ENCODE results near the gene LINGO3. TPM values are rescaled to one million over a fixed set of nuclear protein-coding genes. Genes with fewer than 3 reads are reported as not detected.

LINGO3 gene
- total RNA-seq, 1 donor: not detected

DNA sequence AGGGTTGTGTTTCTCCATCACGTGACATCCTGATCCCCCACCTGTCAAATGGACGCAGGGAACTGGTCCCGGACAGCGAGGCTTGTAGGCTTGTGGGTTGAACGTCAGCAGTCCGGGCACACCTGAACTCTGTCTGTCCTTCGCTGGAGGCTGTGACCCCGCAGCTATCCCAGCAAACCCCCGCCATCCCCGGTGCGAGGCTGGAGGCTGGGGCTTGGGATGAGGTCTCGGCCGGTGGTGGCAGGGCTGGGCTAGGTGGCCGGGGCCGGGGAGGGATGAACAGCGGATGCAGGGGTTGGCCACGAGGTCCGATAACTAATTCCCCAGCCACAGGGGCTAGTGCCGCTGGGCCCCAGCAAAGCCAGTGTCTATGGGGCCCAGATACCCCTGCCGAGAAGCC is 11.6 kb upstream of the LINGO3 start:
- TF ChIP-seq, protein P1, sequence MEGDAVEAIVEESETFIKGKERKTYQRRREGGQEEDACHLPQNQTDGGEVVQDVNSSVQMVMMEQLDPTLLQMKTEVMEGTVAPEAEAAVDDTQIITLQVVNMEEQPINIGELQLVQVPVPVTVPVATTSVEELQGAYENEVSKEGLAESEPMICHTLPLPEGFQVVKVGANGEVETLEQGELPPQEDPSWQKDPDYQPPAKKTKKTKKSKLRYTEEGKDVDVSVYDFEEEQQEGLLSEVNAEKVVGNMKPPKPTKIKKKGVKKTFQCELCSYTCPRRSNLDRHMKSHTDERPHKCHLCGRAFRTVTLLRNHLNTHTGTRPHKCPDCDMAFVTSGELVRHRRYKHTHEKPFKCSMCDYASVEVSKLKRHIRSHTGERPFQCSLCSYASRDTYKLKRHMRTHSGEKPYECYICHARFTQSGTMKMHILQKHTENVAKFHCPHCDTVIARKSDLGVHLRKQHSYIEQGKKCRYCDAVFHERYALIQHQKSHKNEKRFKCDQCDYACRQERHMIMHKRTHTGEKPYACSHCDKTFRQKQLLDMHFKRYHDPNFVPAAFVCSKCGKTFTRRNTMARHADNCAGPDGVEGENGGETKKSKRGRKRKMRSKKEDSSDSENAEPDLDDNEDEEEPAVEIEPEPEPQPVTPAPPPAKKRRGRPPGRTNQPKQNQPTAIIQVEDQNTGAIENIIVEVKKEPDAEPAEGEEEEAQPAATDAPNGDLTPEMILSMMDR (IDR thresholded peaks at IDR 0.05; ENCODE audit: insufficient read depth, low read depth, low read length): no peak
- no peak overlapping the region for H3K4me3 ChIP-seq (ENCODE audit: low read depth, low read length)
- DNase-seq (ENCODE audit: low read depth): no peak

DNA sequence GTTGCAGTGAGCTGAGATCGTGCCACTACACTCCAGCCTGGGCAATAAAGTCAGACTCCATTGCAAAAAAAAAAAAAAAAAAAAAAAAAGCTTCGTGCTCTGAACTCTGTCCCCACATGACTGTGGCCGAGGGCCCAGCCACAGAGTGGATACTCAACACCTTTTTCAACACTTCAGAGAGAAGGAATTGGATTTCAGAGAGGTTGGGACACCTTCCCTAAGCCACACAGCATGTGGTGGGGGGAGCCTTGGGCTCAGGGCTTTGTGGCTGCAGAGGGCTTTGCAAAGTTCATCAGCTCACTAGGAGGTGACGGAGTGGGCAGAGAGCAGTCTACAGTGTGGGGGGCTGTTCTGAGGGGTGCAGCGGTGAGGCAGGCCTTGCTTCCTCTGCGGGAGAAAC is 11.0 kb upstream of the LINGO3 start:
- TF ChIP-seq, protein P1 (IDR thresholded peaks at IDR 0.05; ENCODE audit: insufficient read depth, low read depth, low read length): no peak
- DNase-seq (ENCODE audit: low read depth): no peak

DNA sequence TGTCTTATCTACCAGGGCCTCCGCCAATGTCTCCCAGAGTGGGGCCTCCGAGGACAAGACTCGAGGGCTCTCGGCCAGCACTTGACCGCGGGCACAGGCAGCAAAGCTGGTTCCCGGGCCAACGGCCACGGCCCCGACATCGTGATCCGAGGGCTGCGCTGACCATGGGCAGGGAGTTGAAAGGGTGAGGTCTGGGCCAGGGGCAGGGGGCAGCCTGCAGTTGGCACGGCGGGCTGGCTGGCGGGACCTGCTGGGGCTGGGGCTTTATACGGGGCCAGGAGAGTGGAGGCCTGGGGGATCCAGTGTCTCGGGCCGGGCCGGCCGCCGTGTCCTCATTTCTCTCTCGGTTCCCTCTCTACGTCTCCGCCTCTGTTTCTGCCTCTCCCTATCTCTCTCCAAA is 9.8 kb upstream of the LINGO3 start:
- no peak for DNase-seq (ENCODE audit: low read depth)
- TF ChIP-seq, protein P1 (IDR thresholded peaks at IDR 0.05; ENCODE audit: insufficient read depth, low read depth, low read length): no peak
- H3K4me3 ChIP-seq (ENCODE audit: low read depth, low read length): no peak overlapping the region

More for the DNA sequence above, 11.0 kb upstream of the LINGO3 start:
- no peak overlapping the region for H3K4me3 ChIP-seq (ENCODE audit: low read depth, low read length)

DNA sequence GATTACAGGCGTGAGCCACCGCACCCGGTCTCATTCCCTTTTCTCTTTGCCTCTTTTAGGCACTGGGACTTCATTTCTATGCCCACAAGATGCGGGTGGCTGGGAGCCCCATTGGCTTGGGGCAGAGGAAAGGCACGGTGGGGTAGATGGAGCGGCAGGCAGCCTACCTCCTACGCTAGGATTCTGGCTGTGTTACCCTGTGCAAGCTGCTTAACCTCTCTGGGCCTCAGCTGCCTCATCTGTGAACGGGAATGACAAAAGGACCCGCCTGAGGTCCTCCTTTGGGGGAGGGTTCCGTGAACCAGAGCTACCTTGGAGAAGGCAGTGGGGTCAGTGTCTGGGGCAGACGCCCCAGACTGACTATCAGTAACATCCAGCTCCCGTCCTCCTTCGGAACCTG is 9.3 kb upstream of the LINGO3 start:
- H3K4me3 ChIP-seq (ENCODE audit: low read depth, low read length): no peak overlapping the region
- no peak for DNase-seq (ENCODE audit: low read depth)
- TF ChIP-seq, protein P1 (IDR thresholded peaks at IDR 0.05; ENCODE audit: insufficient read depth, low read depth, low read length): no peak

DNA sequence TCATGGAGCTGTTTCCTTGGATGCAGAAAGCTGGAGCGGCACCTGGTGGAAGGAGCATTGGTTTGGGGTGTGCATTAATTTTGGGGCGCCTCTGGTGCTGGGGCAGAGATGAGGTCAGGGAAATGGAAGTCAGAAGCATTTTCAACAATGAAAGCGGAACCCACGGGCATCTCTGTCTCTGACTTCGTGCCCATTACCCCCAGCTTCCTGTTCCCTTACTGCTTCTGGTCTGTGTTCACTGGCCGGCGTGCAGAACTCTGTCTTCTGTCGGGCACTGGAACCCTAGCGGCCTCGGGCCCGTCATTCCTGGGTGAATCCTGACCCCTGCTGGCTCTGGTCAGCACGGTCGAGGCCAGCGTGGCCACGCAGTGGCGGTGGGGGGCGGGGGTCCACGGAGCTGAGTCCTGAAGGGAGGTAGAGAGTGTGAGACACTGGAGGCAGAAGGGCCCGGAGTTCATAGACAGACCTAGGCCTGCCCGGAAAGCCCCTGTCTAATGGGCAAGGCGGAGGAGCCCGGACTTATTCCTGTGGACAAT is 7.9 kb upstream of the LINGO3 start:
- TF ChIP-seq, protein P1 (IDR thresholded peaks at IDR 0.05; ENCODE audit: insufficient read depth, low read depth, low read length): peak; percentile 79
- H3K4me3 ChIP-seq (ENCODE audit: low read depth, low read length): no peak overlapping the region

DNA sequence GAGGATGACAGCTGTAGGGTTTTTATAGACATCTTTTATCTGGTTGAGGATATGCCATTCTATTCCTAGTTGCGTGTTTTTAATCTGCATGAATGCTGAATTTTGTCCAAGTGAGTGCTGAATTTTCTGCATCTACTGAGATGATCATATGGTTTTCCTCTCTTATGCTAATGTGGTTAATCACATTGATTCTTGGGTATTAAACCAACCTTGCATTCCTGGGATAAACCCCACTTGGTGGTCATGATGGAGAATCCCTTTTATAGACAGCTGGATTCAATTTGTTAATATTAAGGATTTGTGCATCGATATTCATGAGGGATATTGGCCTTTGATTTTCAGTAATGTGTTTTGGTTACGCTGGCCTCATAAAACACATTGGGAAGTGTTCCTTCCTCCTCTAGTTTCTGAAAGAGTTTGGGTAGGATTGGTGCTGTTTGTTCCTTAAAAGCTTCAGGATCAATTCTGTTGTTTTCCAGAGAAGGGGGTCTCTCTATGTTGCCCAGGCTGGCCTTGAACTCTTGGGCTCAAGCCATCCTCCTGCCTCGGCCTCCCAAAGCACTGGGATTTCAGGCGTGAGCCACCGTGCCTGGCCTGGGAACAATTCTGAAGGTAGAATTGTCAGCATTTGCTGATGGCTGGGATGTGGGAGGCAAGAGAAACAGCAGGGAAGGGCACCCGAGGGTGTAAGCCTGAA is 7.3 kb upstream of the LINGO3 start:
- TF ChIP-seq, protein P1 (IDR thresholded peaks at IDR 0.05; ENCODE audit: insufficient read depth, low read depth, low read length): no peak
- no peak overlapping the region for H3K4me3 ChIP-seq (ENCODE audit: low read depth, low read length)
- DNase-seq (ENCODE audit: low read depth): no peak

More for the DNA sequence above, 7.9 kb upstream of the LINGO3 start:
- peak; percentile 68 for DNase-seq (ENCODE audit: low read depth)

Data from fibroblast of villous mesenchyme (primary cell).